MG63 (cell line): ENCODE results near the gene PRKACB. TPM values are rescaled to one million over a fixed set of nuclear protein-coding genes. Genes with fewer than 3 reads are reported as not detected.
A peak's percentile ranks its signal among the peaks of the same experiment; 100 is the strongest.
"Not testable (repeated sequence)": the region's sequence is repeated elsewhere in the genome, so short reads cannot be mapped to it uniquely, and the experiment has no call there.

Source experiments
- DNase-seq: peaks from one replicate; pipeline ENCODE4 v3.0.0-alpha.2; 2020
- H3K27me3 ChIP-seq: fragments of 250-450 bp; sonication (Bioruptor Pico); 2 replicates; pipeline ENCODE4 v1.5.1; 2020; ENCODE audit warnings: mild to moderate bottlenecking, moderate library complexity
- H3K36me3 ChIP-seq: fragments of 250-450 bp; sonication (Bioruptor Pico); 2 replicates; pipeline ENCODE4 v1.5.1; 2020; ENCODE audit warnings: mild to moderate bottlenecking, moderate library complexity
- H3K4me3 ChIP-seq: fragments of 250-450 bp; sonication (Bioruptor Pico); 2 replicates; pipeline ENCODE4 v1.5.1; 2020; ENCODE audit warnings: mild to moderate bottlenecking, moderate library complexity
- H3K9me3 ChIP-seq: fragments of 250-450 bp; sonication (Bioruptor Pico); 2 replicates; pipeline ENCODE4 v1.5.1; 2020; ENCODE audit warnings: mild to moderate bottlenecking, moderate library complexity
- total RNA-seq: library from RNA; depleted of rRNA; stranded (reverse); fragments of >200 nt; shearing (Covaris generic); gene quantifications from 2 replicates; pipeline ENCODE4 v1.2.3, GENCODE V29; 2014; ENCODE audit warnings: low replicate concordance; rRNA removed

PRKACB gene
- total RNA-seq: 6.7 and 8.2 TPM in 2 replicates

- Histone ChIP-seq H3K9me3 (no peaks in the 10 kb centered on the region), H3K27me3 (no peaks in the 10 kb centered on the region), H3K4me3 (no peak within 1 kb of the TSS), H3K36me3 (no peaks in the 10 kb centered on the region)
- no peak for DNase-seq
Measured at GRCh38 chr1:84143796-84144565, at the start of gene PRKACB. PRKACB (plus strand) TSS chr1:84144271; CDS start chr1:84144362, 91 bp downstream.

GRCh38 chr1:84095308-84095707, 48.8 kb upstream of the PRKACB start:
- no peaks in the 10 kb centered on the region for H3K36me3 ChIP-seq
- DNase-seq: no peak
- H3K9me3 ChIP-seq: peaks cover 14% of the 10 kb centered on the region
- no peaks in the 10 kb centered on the region for H3K27me3 ChIP-seq
- no peak overlapping the region for H3K4me3 ChIP-seq

- H3K4me3 ChIP-seq: no peak overlapping the region
- DNase-seq: no peak
- no peaks in the 10 kb centered on the region for H3K36me3 ChIP-seq
- peaks cover 14% of the 10 kb centered on the region for H3K9me3 ChIP-seq
- H3K27me3 ChIP-seq: no peaks in the 10 kb centered on the region
Measured at GRCh38 chr1:84096176-84096575, 47.9 kb upstream of the PRKACB start.

- no peak for DNase-seq
Measured at GRCh38 chr1:84101204-84101603, 42.9 kb upstream of the PRKACB start.

GRCh38 chr1:84103197-84103992, 40.7 kb upstream of the PRKACB start:
- DNase-seq: peak; percentile 80
- no peaks in the 10 kb centered on the region for H3K27me3 ChIP-seq
- H3K4me3 ChIP-seq: no peak overlapping the region
- H3K36me3 ChIP-seq: no peaks in the 10 kb centered on the region
- H3K9me3 ChIP-seq: peaks cover 2% of the 10 kb centered on the region; the same call in 1 of the 2 replicates

More at GRCh38 chr1:84101204-84101603, 42.9 kb upstream of the PRKACB start:
- H3K27me3 ChIP-seq: no peaks in the 10 kb centered on the region
- H3K4me3 ChIP-seq: no peak overlapping the region
- H3K36me3 ChIP-seq: no peaks in the 10 kb centered on the region
- peaks cover 3% of the 10 kb centered on the region for H3K9me3 ChIP-seq

GRCh38 chr1:84107538-84107937, 36.5 kb upstream of the PRKACB start:
- H3K36me3 ChIP-seq, H3K4me3 ChIP-seq, DNase-seq, H3K27me3 ChIP-seq, H3K9me3 ChIP-seq: not testable (repeated sequence)

- H3K9me3 ChIP-seq: peaks cover 2% of the 10 kb centered on the region; the same call in 1 of the 2 replicates
- no peaks in the 10 kb centered on the region for H3K36me3 ChIP-seq
- DNase-seq: no peak
- H3K4me3 ChIP-seq: no peak overlapping the region
- H3K27me3 ChIP-seq: no peaks in the 10 kb centered on the region
Measured at GRCh38 chr1:84107955-84108354, 36.1 kb upstream of the PRKACB start.

GRCh38 chr1:84108900-84109578, 35.0 kb upstream of the PRKACB start:
- H3K36me3 ChIP-seq: no peaks in the 10 kb centered on the region
- no peaks in the 10 kb centered on the region for H3K27me3 ChIP-seq
- no peak for DNase-seq
- peaks cover 2% of the 10 kb centered on the region; the same call in 1 of the 2 replicates for H3K9me3 ChIP-seq
- no peak overlapping the region for H3K4me3 ChIP-seq

GRCh38 chr1:84110629-84111028, 33.4 kb upstream of the PRKACB start:
- H3K36me3 ChIP-seq: no peaks in the 10 kb centered on the region
- no peak for DNase-seq
- peaks cover 2% of the 10 kb centered on the region; the same call in 1 of the 2 replicates for H3K9me3 ChIP-seq
- no peak overlapping the region for H3K4me3 ChIP-seq
- no peaks in the 10 kb centered on the region for H3K27me3 ChIP-seq

- H3K36me3 ChIP-seq: no peaks in the 10 kb centered on the region
- DNase-seq: no peak
Measured at GRCh38 chr1:84116558-84116957, 27.5 kb upstream of the PRKACB start.

GRCh38 chr1:84117868-84118267, 26.2 kb upstream of the PRKACB start:
- H3K27me3 ChIP-seq: no peaks in the 10 kb centered on the region

More at GRCh38 chr1:84116558-84116957, 27.5 kb upstream of the PRKACB start:
- Histone ChIP-seq H3K4me3 (no peak overlapping the region), H3K9me3 (no peaks in the 10 kb centered on the region; the same call in 1 of the 2 replicates), H3K27me3 (no peaks in the 10 kb centered on the region)

GRCh38 chr1:84121360-84121759, 22.7 kb upstream of the PRKACB start:
- Histone ChIP-seq H3K9me3 (no peaks in the 10 kb centered on the region), H3K4me3 (no peak overlapping the region), H3K27me3 (no peaks in the 10 kb centered on the region), H3K36me3 (no peaks in the 10 kb centered on the region)
- no peak for DNase-seq

More at GRCh38 chr1:84117868-84118267, 26.2 kb upstream of the PRKACB start:
- Histone ChIP-seq H3K4me3 (no peak overlapping the region), H3K36me3 (no peaks in the 10 kb centered on the region), H3K9me3 (no peaks in the 10 kb centered on the region; the same call in 1 of the 2 replicates)
- no peak for DNase-seq

- peak; percentile 23 for DNase-seq
- H3K4me3 ChIP-seq: no peak overlapping the region
- no peaks in the 10 kb centered on the region for H3K36me3 ChIP-seq
- H3K27me3 ChIP-seq: no peaks in the 10 kb centered on the region
- H3K9me3 ChIP-seq: no peaks in the 10 kb centered on the region
Measured at GRCh38 chr1:84122780-84123382, 21.2 kb upstream of the PRKACB start.

GRCh38 chr1:84133479-84133878, 10.6 kb upstream of the PRKACB start:
- no peaks in the 10 kb centered on the region for H3K27me3 ChIP-seq
- DNase-seq: no peak

GRCh38 chr1:84135341-84135740, 8.7 kb upstream of the PRKACB start:
- no peaks in the 10 kb centered on the region for H3K9me3 ChIP-seq
- no peaks in the 10 kb centered on the region for H3K36me3 ChIP-seq
- no peak overlapping the region for H3K4me3 ChIP-seq
- H3K27me3 ChIP-seq: no peaks in the 10 kb centered on the region
- no peak for DNase-seq

More at GRCh38 chr1:84133479-84133878, 10.6 kb upstream of the PRKACB start:
- Histone ChIP-seq H3K4me3 (no peak overlapping the region), H3K9me3 (no peaks in the 10 kb centered on the region), H3K36me3 (no peaks in the 10 kb centered on the region)

- Histone ChIP-seq H3K9me3 (no peaks in the 10 kb centered on the region), H3K36me3 (no peaks in the 10 kb centered on the region), H3K4me3 (no peak overlapping the region), H3K27me3 (no peaks in the 10 kb centered on the region)
- DNase-seq: no peak
Measured at GRCh38 chr1:84141182-84142003, 2.7 kb upstream of the PRKACB start.
